A549 (cell line): Measurements from ENCODE around the gene OTUD3. TPM values are rescaled to one million over a fixed set of nuclear protein-coding genes. Genes with fewer than 3 reads are reported as not detected.

Experiments used
- ATAC-seq, 2 experiments: fragments of 200-7000 bp in 1 of 2; fragments of >200 bp in 1 of 2; cut with Nextera tagmentation in 1 of 2; cut with Tn5 transposase in 1 of 2; 3 replicates each; pipeline versions ENCODE4 v1.8.0 to v1.9.1; 2018 to 2020; ENCODE audit warnings: mild to moderate bottlenecking in 1 of 2, moderate library complexity in 1 of 2
- CTCF ChIA-PET: fragments of 300-600 bp; sonication (Branson Sonifier 250); formaldehyde crosslinking; extraction: SDS; loops from one replicate; lab custom pipeline; 2021; ENCODE audit warnings: antibody characterized with exemption, inconsistent platforms; lab: Yijun Ruan, JAX
- POLR2A ChIA-PET: fragments of 350-600 bp; formaldehyde crosslinking; extraction: SDS; loops from one replicate; lab custom pipeline; 2021; ENCODE audit warnings: antibody characterized with exemption, inconsistent platforms; lab: Yijun Ruan, JAX
- DNase-seq, 2 experiments: peaks; one replicate each; pipeline versions ENCODE4 v3.0.0 to v3.0.0-alpha.2; 2011 to 2016; ENCODE audit warnings: low read depth in 1 of 2, low spot score in 1 of 2
- FAIRE-seq: peaks from 2 replicates; lab custom pipeline; 2011; peaks lifted over from hg19 to GRCh38; lab: Jason Lieb, UNC
- H3K27ac ChIP-seq, 2 experiments: fragments of >200 bp; sonication (Bioruptor Twin); formaldehyde crosslinking; 3 replicates each; pipeline ENCODE4 v1.5.1; 2016 to 2017
- H3K4me1 ChIP-seq: fragments of >200 bp; sonication (Bioruptor Twin); formaldehyde crosslinking; 3 replicates; pipeline ENCODE4 v1.6.1; 2016
- H3K4me2 ChIP-seq: fragments of >200 bp; sonication (Bioruptor Twin); formaldehyde crosslinking; 3 replicates; pipeline ENCODE4 v1.6.1; 2016
- H3K4me3 ChIP-seq: fragments of >200 bp; sonication (Bioruptor Twin); formaldehyde crosslinking; 3 replicates; pipeline ENCODE4 v1.5.1; 2016
- H3K9me3 ChIP-seq: fragments of >200 bp; sonication (Bioruptor Twin); formaldehyde crosslinking; 3 replicates; pipeline ENCODE4 v1.6.1; 2016
- ATOH8 ChIP-seq: fragments of 250-450 bp; sonication (Bioruptor Pico); IDR thresholded peaks from 2 replicates; pipeline ENCODE4 v1.5.0; 2020; ENCODE audit warnings: low read depth, mild to moderate bottlenecking, moderate library complexity
- BCL3 ChIP-seq: fragments of >200 bp; sonication (Bioruptor Twin); formaldehyde crosslinking; IDR thresholded peaks from 3 replicates; pipeline ENCODE4 v1.6.1; 2016
- BHLHE40 ChIP-seq: IDR thresholded peaks from 2 replicates; pipeline ENCODE4 v1.6.1; 2012; ENCODE audit warnings: low read depth, low read length, inconsistent platforms
- CBX2 ChIP-seq: fragments of 200-600 bp; sonication (generic); IDR thresholded peaks from 2 replicates; pipeline ENCODE4 v1.6.1; 2016; ENCODE audit warnings: low read depth, mild to moderate bottlenecking, borderline replicate concordance
- CEBPB ChIP-seq, 2 experiments: fragments of >200 bp in 1 of 2; sonication (Bioruptor Twin) in 1 of 2; formaldehyde crosslinking in 1 of 2; IDR thresholded peaks; 2 replicates each; pipeline ENCODE4 v1.6.1; 2012 to 2016
- E2F6 ChIP-seq: IDR thresholded peaks from 2 replicates; pipeline ENCODE4 v1.6.1; 2012; ENCODE audit warnings: low read depth, borderline replicate concordance
- ELK1 ChIP-seq: fragments of 150-350 bp; IDR thresholded peaks from 2 replicates; pipeline ENCODE4 v1.6.1; 2014; ENCODE audit warnings: low read depth, mild to moderate bottlenecking, low read length
- FOSB ChIP-seq: fragments of 250-450 bp; sonication (Bioruptor Pico); IDR thresholded peaks from 2 replicates; pipeline ENCODE4 v1.5.0; 2020; ENCODE audit warnings: mild to moderate bottlenecking, moderate library complexity
- FOXS1 ChIP-seq: fragments of 250-450 bp; sonication (Bioruptor Pico); IDR thresholded peaks from 2 replicates; pipeline ENCODE4 v1.5.0; 2020; ENCODE audit warnings: mild to moderate bottlenecking, moderate library complexity
- GATA3 ChIP-seq: IDR thresholded peaks from 2 replicates; pipeline ENCODE4 v1.6.1; 2012; ENCODE audit warnings: borderline replicate concordance
- HDAC2 ChIP-seq: fragments of 200-600 bp; sonication (generic); IDR thresholded peaks from 2 replicates; pipeline ENCODE4 v1.6.1; 2016
- HEYL ChIP-seq: fragments of 250-450 bp; sonication (Bioruptor Pico); IDR thresholded peaks from 2 replicates; pipeline ENCODE4 v1.8.0; 2021; ENCODE audit warnings: mild to moderate bottlenecking, moderate library complexity
- HOXB13 ChIP-seq: fragments of 250-450 bp; sonication (Bioruptor Pico); IDR thresholded peaks from 2 replicates; pipeline ENCODE4 v1.5.0; 2020; ENCODE audit warnings: low read depth, mild to moderate bottlenecking, moderate library complexity
- JUN ChIP-seq, 2 experiments: fragments of >200 bp; sonication (Bioruptor Twin); formaldehyde crosslinking; IDR thresholded peaks; 2 replicates in 1 of 2; 3 replicates in 1 of 2; pipeline ENCODE4 v1.6.1; 2016 to 2017
- KDM5A ChIP-seq: fragments of 200-600 bp; sonication (generic); IDR thresholded peaks from 2 replicates; pipeline ENCODE4 v1.6.1; 2016; ENCODE audit warnings: antibody characterized with exemption, mild to moderate bottlenecking
- MAZ ChIP-seq: fragments of 150-350 bp; IDR thresholded peaks from 2 replicates; pipeline ENCODE4 v1.6.1; 2014; ENCODE audit warnings: antibody characterized with exemption, low read depth, low read length, borderline replicate concordance
- NFE2L2 ChIP-seq: fragments of 150-350 bp; conservative IDR thresholded peaks from 2 replicates; pipeline ENCODE4 v1.6.1; 2014; ENCODE audit warnings: low read length
- PBX3 ChIP-seq: IDR thresholded peaks from 2 replicates; pipeline ENCODE4 v1.6.1; 2012
- RAD21 ChIP-seq, 2 experiments: fragments of >200 bp in 1 of 2; sonication (Bioruptor Twin) in 1 of 2; formaldehyde crosslinking in 1 of 2; IDR thresholded peaks in 1 of 2; conservative IDR thresholded peaks in 1 of 2; 2 replicates in 1 of 2; 3 replicates in 1 of 2; pipeline ENCODE4 v1.6.1; 2012 to 2018; ENCODE audit warnings: inconsistent platforms in 1 of 2
- RARB ChIP-seq: fragments of 250-450 bp; sonication (Bioruptor Pico); IDR thresholded peaks from 2 replicates; pipeline ENCODE4 v1.8.0; 2021; ENCODE audit warnings: mild to moderate bottlenecking, moderate library complexity
- RCOR1 ChIP-seq: fragments of 150-350 bp; IDR thresholded peaks from 2 replicates; pipeline ENCODE4 v1.6.1; 2014; ENCODE audit warnings: antibody characterized with exemption, low read length, low read depth
- REST ChIP-seq: fragments of 200-600 bp; sonication (generic); IDR thresholded peaks from 2 replicates; pipeline ENCODE4 v1.6.1; 2016; ENCODE audit warnings: antibody characterized with exemption, mild to moderate bottlenecking, moderate library complexity
- SMC3 ChIP-seq: fragments of >200 bp; sonication (Bioruptor Twin); formaldehyde crosslinking; IDR thresholded peaks from 3 replicates; pipeline ENCODE4 v1.6.1; 2018; ENCODE audit warnings: inconsistent platforms
- SREBF2 ChIP-seq: fragments of 450-650 bp; IDR thresholded peaks from 2 replicates; pipeline ENCODE4 v1.6.1; 2014; ENCODE audit warnings: mild to moderate bottlenecking, moderate library complexity
- TP53 ChIP-seq: fragments of 250-450 bp; sonication (Bioruptor Pico); IDR thresholded peaks from 2 replicates; pipeline ENCODE4 v1.5.0; 2021; ENCODE audit warnings: mild to moderate bottlenecking, moderate library complexity
- WGBS: methylation state at CpG from one replicate; pipeline ENCODE4 v1.1.6; 2017; ENCODE audit errors: missing lambda C conversion rate; 5-methylcytosine and 5-hydroxymethylcytosine counted together
- polyA plus RNA-seq, 4 experiments: library from polyadenylated mRNA; depleted of rRNA in 3 of 4; stranded (reverse); fragments of >200 nt; fragmentation: RNase III in 1 of 4; extraction: RNeasy Plus Mini Kit Qiagen cat#74134 plus additional on column Dnase treatment in 1 of 4; gene quantifications; 2 replicates in 3 of 4; 3 replicates in 1 of 4; pipeline ENCODE4 v1.2.3, GENCODE V29; 2011 to 2017

The OTUD3 gene
- polyA plus RNA-seq, 2 of the 4 experiments (the other 2 are of a cell fraction) = 3.5 to 4.9 TPM

GRCh38 chr1:19877181-19877750, 4.9 kb upstream of the OTUD3 start:
- 80% methylated on average over 16 of the region's 16 CpGs for WGBS
- POLR2A ChIA-PET = no interaction called here
- no peak for DNase-seq
- TF ChIP-seq SREBF2 (no peak), ELK1 (no peak), RCOR1 (no peak), FOXS1 (CRISPR knock-in tag) (no peak), E2F6 (no peak), CBX2 (no peak), ATOH8 (CRISPR knock-in tag) (no peak), HOXB13 (no peak), FOSB (CRISPR knock-in tag) (no peak), GATA3 (no peak), HDAC2 (no peak), MAZ (no peak), JUN (IDR thresholded peaks at IDR 0.05) (no peak), TP53 (CRISPR knock-in tag) (no peak), RARB (CRISPR knock-in tag) (no peak), KDM5A (no peak)
- TF ChIP-seq, all 56 proteins: peak for 0
- Histone ChIP-seq H3K4me2 (no peak overlapping the region), H3K9me3 (no peaks in the 10 kb centered on the region), H3K27ac (no peak overlapping the region), H3K4me1 (no peaks in the 10 kb centered on the region; the same call in 2 of the 3 replicates), H3K4me3 (no peak overlapping the region)
- CTCF ChIA-PET = interaction anchor here (1.1 kb wide), 1 partner anchor 17 kb away, joined by 4 read pairs; no protein-coding TSS in a partner anchor
- ATAC-seq (no peak), FAIRE-seq (no peak)

GRCh38 chr1:19877821-19878636, 4.2 kb upstream of the OTUD3 start:
- ChIA-PET CTCF (interaction anchor here (1.1 kb wide), 1 partner anchor 16 kb away, joined by 4 read pairs; no protein-coding TSS in a partner anchor), POLR2A (no interaction called here)
- H3K27ac ChIP-seq = no peak overlapping the region
- 75% methylated on average over 19 of the region's 19 CpGs for WGBS
- no peak for FAIRE-seq
- H3K4me1 ChIP-seq = no peaks in the 10 kb centered on the region; the same call in 2 of the 3 replicates
- H3K9me3 ChIP-seq = no peaks in the 10 kb centered on the region
- no peak for ATAC-seq
- no peak overlapping the region for H3K4me3 ChIP-seq
- TF ChIP-seq NFE2L2 = no peak
- TF ChIP-seq E2F6 = no peak
- no peak for TF ChIP-seq KDM5A
- TF ChIP-seq PBX3 = no peak
- no peak for TF ChIP-seq SMC3
- no peak for TF ChIP-seq HDAC2
- TF ChIP-seq MAZ = no peak
- TF ChIP-seq RAD21 (conservative IDR thresholded peaks at IDR 0.05 in 1 of 2, IDR thresholded peaks at IDR 0.05 in 1 of 2) = no peak
- TF ChIP-seq CEBPB (IDR thresholded peaks at IDR 0.05) = no peak
- no peak for TF ChIP-seq BCL3
- no peak for TF ChIP-seq REST
- no peak for TF ChIP-seq GATA3
- TF ChIP-seq CBX2 = no peak
- no peak for TF ChIP-seq HEYL (CRISPR knock-in tag)
- TF ChIP-seq BHLHE40 = no peak
- no peak overlapping the region for H3K4me2 ChIP-seq
- no peak for DNase-seq
